MG63 (cell line): ENCODE data around the gene KLC4. TPM values are rescaled to one million over a fixed set of nuclear protein-coding genes. Genes with fewer than 3 reads are reported as not detected.
"Not testable (repeated sequence)": the region's sequence is repeated elsewhere in the genome, so short reads cannot be mapped to it uniquely, and the experiment has no call there.

Experiments used
- DNase-seq: peaks from one replicate; pipeline ENCODE4 v3.0.0-alpha.2; 2020
- H3K27me3 ChIP-seq: fragments of 250-450 bp; sonication (Bioruptor Pico); 2 replicates; pipeline ENCODE4 v1.5.1; 2020; ENCODE audit warnings: mild to moderate bottlenecking, moderate library complexity
- H3K36me3 ChIP-seq: fragments of 250-450 bp; sonication (Bioruptor Pico); 2 replicates; pipeline ENCODE4 v1.5.1; 2020; ENCODE audit warnings: mild to moderate bottlenecking, moderate library complexity
- H3K4me3 ChIP-seq: fragments of 250-450 bp; sonication (Bioruptor Pico); 2 replicates; pipeline ENCODE4 v1.5.1; 2020; ENCODE audit warnings: mild to moderate bottlenecking, moderate library complexity
- H3K9me3 ChIP-seq: fragments of 250-450 bp; sonication (Bioruptor Pico); 2 replicates; pipeline ENCODE4 v1.5.1; 2020; ENCODE audit warnings: mild to moderate bottlenecking, moderate library complexity
- total RNA-seq: library from RNA; depleted of rRNA; stranded (reverse); fragments of >200 nt; shearing (Covaris generic); gene quantifications from 2 replicates; pipeline ENCODE4 v1.2.3, GENCODE V29; 2014; ENCODE audit warnings: low replicate concordance

The KLC4 gene
- total RNA-seq, 1 experiment from 2014 or later, result 16.6 TPM

GRCh38 chr6:43077981-43078511 is 18.6 kb downstream of the KLC4 start:
- no peaks in the 10 kb centered on the region for H3K36me3 ChIP-seq
- no peak for DNase-seq
- no peaks in the 10 kb centered on the region for H3K9me3 ChIP-seq
- no peak overlapping the region for H3K4me3 ChIP-seq
- H3K27me3 ChIP-seq, result no peaks in the 10 kb centered on the region

DNA sequence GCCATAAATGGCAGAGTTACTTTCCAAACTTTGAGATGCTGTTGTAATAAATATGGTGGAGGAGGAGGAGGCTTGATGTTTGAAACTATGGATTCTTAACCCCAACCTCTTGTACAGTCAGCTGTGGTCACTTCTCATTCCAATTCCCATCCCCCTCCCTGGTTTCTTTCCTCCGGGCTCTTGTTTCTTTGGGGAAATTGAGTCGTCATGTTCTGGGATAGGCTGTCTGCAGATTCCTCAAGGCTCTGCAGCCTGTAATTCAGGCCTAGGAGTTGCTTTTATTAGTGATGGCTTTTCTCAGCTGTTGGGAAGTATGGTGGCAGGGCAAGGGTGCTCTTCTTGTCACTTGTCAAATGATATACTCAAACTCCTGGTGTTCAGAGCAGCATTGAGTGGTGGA is 19.3 kb downstream of the KLC4 start:
- Histone ChIP-seq H3K9me3 (no peaks in the 10 kb centered on the region), H3K27me3 (no peaks in the 10 kb centered on the region), H3K4me3 (no peak overlapping the region), H3K36me3 (no peaks in the 10 kb centered on the region)
- no peak for DNase-seq

- Histone ChIP-seq H3K27me3 (no peaks in the 10 kb centered on the region), H3K36me3 (no peaks in the 10 kb centered on the region), H3K9me3 (no peaks in the 10 kb centered on the region), H3K4me3 (no peak overlapping the region)
- no peak for DNase-seq
These were observed 21.6 kb downstream of the KLC4 start for GRCh38 chr6:43081043-43081442.

DNA sequence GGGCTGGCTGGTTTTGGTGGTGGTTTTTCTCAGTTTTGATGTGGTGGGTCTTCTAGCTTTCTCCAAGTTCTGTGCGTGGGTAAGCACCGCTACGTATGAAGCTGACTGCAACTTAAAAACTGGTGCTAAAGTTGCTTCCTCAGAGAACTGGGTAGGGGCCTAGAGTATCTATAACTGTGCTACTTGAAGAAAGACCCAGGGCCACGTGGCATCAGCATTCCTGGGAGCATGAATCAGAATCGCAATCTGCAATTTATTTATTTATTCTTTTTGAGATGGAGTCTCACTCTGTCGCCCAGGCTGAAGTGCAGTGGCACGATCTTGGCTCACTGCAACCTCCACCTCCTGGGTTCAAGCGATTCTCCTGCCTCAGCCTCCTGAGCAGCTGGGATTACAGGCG is 22.5 kb downstream of the KLC4 start:
- not testable (repeated sequence) for H3K27me3 ChIP-seq, H3K9me3 ChIP-seq, DNase-seq, H3K4me3 ChIP-seq, H3K36me3 ChIP-seq

DNA sequence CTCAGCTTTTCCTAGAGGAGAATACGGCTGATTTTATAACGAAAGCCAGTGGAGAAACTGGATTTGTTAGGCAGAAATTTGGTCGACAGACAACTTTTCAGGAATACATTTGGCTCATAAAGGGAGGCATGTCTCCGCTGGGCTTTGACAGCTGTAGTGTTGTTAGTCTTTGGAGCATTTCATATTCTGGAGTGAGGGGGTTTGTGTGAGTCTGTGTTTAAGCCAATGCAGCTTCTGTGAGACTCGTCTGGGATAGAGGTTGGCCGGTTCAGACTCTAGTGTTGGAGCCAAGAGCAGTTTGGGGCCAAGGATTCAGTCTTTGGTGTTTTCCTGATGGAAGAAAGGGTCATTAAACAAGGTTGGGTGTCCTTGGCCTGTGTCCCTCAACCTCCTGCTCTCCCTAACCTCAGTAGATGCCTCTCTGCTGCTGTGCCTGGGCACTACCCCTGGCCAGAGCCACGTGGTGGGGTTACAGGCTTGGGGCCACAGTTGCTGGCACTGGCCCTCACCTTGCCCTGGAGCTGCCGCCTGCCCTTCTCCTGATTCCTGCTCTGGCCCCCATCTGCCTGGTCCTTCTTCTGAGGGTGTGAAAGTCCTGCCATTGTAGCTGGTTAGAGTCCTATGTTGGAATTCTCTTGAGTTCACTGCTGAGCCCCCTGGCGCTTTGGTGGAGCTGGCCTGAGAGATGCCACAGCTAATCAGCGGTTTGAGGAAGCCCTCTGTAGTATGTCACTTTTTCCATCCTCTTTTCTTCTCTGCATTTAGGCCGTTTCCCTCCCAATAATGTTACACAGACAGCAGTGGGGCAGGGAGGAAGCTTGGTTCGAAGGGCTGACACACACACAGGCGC is 23.6 kb downstream of the KLC4 start:
- DNase-seq, result no peak
- Histone ChIP-seq H3K27me3 (no peaks in the 10 kb centered on the region), H3K36me3 (no peaks in the 10 kb centered on the region), H3K4me3 (no peak overlapping the region), H3K9me3 (no peaks in the 10 kb centered on the region)

DNA sequence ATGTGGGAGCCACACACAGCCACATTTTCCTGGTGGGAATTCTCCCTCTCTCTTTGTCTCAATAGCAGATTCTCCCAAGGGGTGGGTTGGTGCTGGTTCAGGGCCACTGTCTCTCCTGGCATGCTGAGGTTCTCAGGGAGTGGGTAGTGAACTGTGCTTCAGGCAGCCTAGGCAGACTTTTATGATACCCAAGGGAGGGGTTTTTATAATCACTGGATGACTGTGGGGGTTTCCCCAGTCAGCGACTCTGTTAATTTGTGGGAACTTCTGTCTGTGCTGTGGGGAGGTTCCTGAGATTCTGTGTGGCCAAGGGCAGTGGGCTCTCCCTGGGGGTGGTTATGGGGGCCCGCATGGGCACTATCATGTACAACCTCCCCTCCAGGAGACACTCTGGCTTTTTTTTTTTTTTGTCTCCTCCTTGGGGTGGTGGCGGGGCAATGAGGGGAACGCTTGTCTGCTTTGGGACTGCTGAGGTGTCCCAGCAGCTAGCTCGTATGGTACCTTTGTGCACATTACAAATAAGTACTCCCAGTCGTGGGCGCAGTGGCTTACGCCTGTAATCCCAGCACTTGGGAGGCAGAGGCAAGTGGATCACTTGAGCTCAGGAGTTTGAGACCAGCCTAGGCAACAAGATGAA is 26.7 kb downstream of the KLC4 start:
- no peak for DNase-seq
- no peaks in the 10 kb centered on the region for H3K9me3 ChIP-seq
- no peaks in the 10 kb centered on the region for H3K36me3 ChIP-seq
- H3K27me3 ChIP-seq, result no peaks in the 10 kb centered on the region
- no peak overlapping the region for H3K4me3 ChIP-seq

GRCh38 chr6:43088654-43089056 is 29.2 kb downstream of the KLC4 start:
- Histone ChIP-seq H3K27me3 (no peaks in the 10 kb centered on the region), H3K4me3 (no peak overlapping the region), H3K36me3 (no peaks in the 10 kb centered on the region), H3K9me3 (no peaks in the 10 kb centered on the region)
- no peak for DNase-seq

DNA sequence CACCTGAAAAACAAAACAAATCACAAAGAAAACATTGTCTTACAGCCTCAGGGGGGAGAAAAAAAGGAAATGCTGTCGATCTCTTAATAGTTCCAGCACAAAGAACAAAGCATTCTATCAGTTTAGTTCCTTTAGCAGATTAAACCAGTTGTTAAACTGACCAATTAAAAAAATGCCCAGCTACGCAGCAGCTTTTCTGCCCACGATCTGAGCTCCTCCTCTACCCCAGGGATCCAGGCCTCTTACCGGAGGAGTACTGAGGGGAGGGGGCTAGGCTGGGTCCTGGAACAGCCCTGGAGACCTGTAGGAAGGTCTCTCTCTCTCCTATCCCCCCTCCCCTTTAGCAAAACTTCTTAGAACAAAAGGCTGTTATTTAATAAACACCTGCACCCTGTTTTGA is 30.0 kb downstream of the KLC4 start:
- Histone ChIP-seq H3K27me3 (no peaks in the 10 kb centered on the region), H3K36me3 (no peaks in the 10 kb centered on the region), H3K4me3 (no peak overlapping the region), H3K9me3 (no peaks in the 10 kb centered on the region)
- DNase-seq, result no peak

DNA sequence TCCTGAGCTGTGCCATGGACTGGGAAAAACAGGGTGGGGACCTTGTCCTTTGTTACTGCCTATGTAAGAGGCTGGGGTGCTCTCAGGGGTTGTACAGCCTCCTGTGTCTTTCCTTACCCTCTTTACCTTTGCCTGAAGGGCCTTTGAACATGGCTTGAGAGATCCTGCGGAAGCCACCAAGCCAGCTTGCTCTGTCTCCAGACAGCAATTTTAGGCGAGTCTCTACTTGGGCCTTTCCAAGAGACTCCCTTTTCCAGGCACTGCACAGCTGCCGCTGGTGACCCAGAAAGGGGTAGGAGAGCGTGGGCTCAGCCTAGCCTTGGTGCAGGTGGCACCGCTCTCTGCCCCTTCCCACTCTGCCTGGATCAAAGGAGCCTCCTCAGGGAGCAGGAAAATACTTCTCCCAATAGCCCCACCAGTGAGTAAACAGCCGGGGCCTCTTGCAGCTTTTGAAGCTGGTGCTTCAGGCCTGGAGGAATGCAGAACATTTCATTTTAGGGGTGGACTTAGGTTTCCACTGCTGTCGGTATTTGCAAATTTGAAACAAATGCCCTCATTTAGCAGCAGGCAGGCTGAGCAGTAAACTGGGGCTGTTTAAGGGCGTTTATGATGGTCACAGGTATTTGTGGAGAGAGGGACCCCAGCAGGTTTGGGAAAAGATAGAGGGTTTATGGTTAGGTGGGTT is 30.6 kb downstream of the KLC4 start:
- Histone ChIP-seq H3K4me3 (no peak overlapping the region), H3K9me3 (no peaks in the 10 kb centered on the region), H3K27me3 (no peaks in the 10 kb centered on the region), H3K36me3 (no peaks in the 10 kb centered on the region)
- no peak for DNase-seq

GRCh38 chr6:43090559-43090956 is 31.1 kb downstream of the KLC4 start:
- Histone ChIP-seq H3K9me3 (no peaks in the 10 kb centered on the region), H3K36me3 (no peaks in the 10 kb centered on the region), H3K4me3 (no peak overlapping the region), H3K27me3 (no peaks in the 10 kb centered on the region)
- no peak for DNase-seq

GRCh38 chr6:43091020-43091419 is 31.6 kb downstream of the KLC4 start:
- no peak overlapping the region for H3K4me3 ChIP-seq
- H3K27me3 ChIP-seq, result no peaks in the 10 kb centered on the region
- H3K9me3 ChIP-seq, result no peaks in the 10 kb centered on the region
- H3K36me3 ChIP-seq, result no peaks in the 10 kb centered on the region
- no peak for DNase-seq

DNA sequence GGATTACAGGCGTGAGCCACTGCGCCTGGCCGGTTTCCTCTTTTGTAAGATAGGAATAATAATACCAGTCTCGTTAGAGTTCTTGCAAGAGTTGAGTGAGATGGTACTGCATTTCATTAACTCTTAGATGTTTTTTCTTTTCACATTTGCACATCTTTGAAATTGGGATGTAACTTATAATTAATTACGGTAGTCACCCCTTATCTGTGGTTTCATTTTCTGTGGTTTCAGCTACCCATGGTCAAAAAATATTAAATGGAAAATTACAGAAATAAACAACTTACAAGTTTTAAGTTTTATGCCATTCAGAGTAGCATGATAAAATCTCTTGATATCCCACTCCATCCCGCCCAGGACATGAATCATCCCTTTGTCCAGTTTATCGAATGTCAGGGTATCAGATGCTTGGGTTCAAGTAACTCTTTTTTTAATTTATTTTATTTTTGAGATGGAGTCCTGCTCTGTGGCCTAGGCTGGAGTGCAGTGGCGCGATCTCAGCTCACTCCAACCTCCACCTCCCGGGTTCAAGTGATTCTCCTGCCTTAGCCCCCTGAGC is 32.1 kb downstream of the KLC4 start:
- Histone ChIP-seq H3K9me3 (no peaks in the 10 kb centered on the region), H3K36me3 (no peaks in the 10 kb centered on the region), H3K27me3 (no peaks in the 10 kb centered on the region), H3K4me3 (no peak overlapping the region)
- no peak for DNase-seq

- Histone ChIP-seq H3K27me3 (no peaks in the 10 kb centered on the region), H3K4me3 (no peak overlapping the region), H3K9me3 (no peaks in the 10 kb centered on the region), H3K36me3 (no peaks in the 10 kb centered on the region)
- no peak for DNase-seq
These were observed 33.2 kb downstream of the KLC4 start for GRCh38 chr6:43092635-43093034.

- no peak for DNase-seq
These were observed 34.2 kb downstream of the KLC4 start for GRCh38 chr6:43093436-43094289.

DNA sequence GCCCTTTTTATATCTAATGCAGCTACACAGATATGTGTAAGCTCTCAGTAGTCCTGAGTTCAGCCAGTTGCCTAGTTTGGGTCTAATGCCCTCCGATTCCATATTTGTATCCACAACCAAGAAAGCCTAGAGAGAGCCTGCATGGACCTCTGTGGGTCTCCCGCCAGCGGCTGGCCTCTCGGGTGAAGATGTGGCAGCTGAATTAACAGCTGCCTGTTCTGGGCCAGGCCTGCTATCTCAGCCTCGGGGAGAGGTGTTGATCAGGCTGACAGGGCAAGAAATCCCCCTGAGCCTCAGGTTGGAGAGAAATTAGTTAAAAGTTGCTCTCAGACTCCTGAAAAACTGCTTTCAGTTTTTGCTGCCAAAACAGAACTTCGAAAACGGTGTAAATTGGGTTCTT is 36.5 kb downstream of the KLC4 start:
- DNase-seq, result no peak
- H3K4me3 ChIP-seq, result no peak overlapping the region
- H3K27me3 ChIP-seq, result no peaks in the 10 kb centered on the region
- no peaks in the 10 kb centered on the region for H3K9me3 ChIP-seq
- no peaks in the 10 kb centered on the region for H3K36me3 ChIP-seq

More at GRCh38 chr6:43093436-43094289, 34.2 kb downstream of the KLC4 start:
- no peak overlapping the region for H3K4me3 ChIP-seq
- H3K27me3 ChIP-seq, result no peaks in the 10 kb centered on the region
- H3K36me3 ChIP-seq, result no peaks in the 10 kb centered on the region
- no peaks in the 10 kb centered on the region for H3K9me3 ChIP-seq

GRCh38 chr6:43096451-43097097 is 37.1 kb downstream of the KLC4 start:
- no peaks in the 10 kb centered on the region for H3K9me3 ChIP-seq
- peak; percentile 27 for DNase-seq
- no peak overlapping the region for H3K4me3 ChIP-seq
- H3K27me3 ChIP-seq, result no peaks in the 10 kb centered on the region
- no peaks in the 10 kb centered on the region for H3K36me3 ChIP-seq
